Measurements from ENCODE around the gene USP48.

- no peak for TF ChIP-seq CTCF (IDR thresholded peaks at IDR 0.05)
- no peak for TF ChIP-seq POLR2A (IDR thresholded peaks at IDR 0.05)
Observed at GRCh38 chr1:21652937-21653743, 129.8 kb downstream of the USP48 start.
